NCI-H146 treated with DMSO at 0.1 percent for 48 hours (cell line): Measurements from ENCODE around the gene EPN3.

Source experiments
- DNase-seq: peaks from one replicate; lab custom pipeline; 2025; ENCODE audit not compliant: unreplicated experiment; lab: John Stamatoyannopoulos, UW

The EPN3 gene

GRCh38 chr17:50547736-50548083, 15.2 kb downstream of the EPN3 start:
- no peak for DNase-seq

GRCh38 chr17:50548831-50549230, 16.3 kb downstream of the EPN3 start:
- no peak for DNase-seq

DNA sequence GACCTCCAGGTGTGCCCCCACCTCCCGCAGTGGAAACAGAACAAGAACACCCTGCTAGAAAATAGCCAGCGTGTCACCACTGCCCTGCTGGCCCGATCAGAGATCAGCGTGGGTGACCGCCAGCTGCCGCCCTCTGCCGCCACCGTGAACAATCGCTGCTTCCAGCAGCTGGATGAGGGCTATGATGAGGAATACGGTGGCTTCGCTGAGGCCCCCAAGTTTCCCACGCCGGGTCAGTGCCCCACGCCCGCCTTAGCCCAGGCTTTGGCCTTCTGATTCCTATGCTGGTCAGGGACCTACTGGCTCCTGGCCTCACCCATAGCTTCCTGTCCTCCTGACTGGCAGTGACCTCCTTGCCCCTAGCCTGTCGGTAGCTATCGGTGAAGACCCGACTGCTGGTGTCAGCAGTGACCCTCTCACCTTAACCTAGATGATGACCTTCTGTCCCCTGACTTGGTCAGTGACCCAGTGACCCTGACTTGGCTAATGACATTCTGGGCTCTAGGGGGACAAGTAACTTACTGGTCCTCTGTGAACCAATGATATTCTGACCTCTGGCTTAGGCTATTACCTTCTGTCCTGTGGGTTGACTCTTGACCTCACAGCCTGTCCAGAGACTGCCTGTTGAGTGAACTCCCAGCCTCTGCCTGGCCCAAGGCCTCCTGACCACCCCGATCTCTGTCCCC, 16.9 kb downstream of the EPN3 start:
- DNase-seq = no peak

DNA sequence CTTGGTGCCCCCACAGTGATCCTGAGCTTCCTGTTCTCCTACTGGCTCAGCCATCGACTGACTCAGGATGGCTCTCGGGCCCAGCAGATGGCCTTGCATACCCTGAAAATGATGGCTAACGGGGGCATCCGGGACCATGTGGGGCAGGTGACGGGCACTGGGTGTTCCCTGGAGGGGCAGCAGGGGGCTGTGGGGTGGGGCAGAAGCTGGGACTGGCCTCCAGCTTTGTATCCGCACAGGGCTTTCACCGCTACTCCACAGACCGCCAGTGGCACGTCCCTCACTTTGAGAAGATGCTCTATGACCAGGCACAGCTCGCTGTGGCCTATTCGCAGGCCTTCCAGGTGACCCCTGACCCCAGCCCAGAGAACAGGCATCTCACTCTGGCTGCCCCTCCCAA, 17.4 kb downstream of the EPN3 start:
- no peak for DNase-seq

GRCh38 chr17:50550661-50551432, 18.3 kb downstream of the EPN3 start:
- DNase-seq = peak; percentile 21

DNA sequence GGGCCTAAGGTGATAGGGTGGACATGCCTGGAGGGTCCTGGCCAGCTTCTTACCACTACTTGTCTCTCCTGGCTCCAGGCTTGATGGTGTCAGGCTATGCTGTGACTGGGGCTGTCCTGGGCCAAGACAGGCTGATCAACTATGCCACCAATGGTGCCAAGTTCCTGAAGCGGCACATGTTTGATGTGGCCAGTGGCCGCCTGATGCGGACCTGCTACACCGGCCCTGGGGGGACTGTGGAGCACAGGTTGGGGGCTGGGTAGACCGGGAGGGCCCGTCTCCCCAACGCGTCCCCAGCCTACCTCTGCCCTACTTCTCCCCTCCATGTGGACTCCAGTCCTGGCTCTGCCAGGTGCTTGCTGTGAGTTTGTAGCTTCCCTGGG, 18.9 kb downstream of the EPN3 start:
- DNase-seq = no peak

DNA sequence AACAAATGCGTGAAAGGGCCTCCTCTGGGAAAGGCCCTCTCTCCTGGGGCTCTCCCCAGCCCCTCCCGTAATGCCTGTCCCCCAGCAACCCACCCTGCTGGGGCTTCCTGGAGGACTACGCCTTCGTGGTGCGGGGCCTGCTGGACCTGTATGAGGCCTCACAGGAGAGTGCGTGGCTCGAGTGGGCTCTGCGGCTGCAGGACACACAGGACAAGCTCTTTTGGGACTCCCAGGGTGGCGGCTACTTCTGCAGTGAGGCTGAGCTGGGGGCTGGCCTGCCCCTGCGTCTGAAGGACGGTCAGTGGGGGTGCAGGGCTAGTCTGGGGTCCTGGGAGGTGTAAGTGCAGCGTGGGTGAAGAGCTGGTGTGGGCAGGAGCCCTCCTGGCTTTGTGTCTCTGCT, 19.3 kb downstream of the EPN3 start:
- DNase-seq = no peak

- no peak for DNase-seq
Observed at GRCh38 chr17:50554201-50554600, 21.7 kb downstream of the EPN3 start.

- no peak for DNase-seq
Observed at GRCh38 chr17:50556803-50557202, 24.3 kb downstream of the EPN3 start.

- no peak for DNase-seq
Observed at GRCh38 chr17:50557630-50558029, 25.1 kb downstream of the EPN3 start.

DNA sequence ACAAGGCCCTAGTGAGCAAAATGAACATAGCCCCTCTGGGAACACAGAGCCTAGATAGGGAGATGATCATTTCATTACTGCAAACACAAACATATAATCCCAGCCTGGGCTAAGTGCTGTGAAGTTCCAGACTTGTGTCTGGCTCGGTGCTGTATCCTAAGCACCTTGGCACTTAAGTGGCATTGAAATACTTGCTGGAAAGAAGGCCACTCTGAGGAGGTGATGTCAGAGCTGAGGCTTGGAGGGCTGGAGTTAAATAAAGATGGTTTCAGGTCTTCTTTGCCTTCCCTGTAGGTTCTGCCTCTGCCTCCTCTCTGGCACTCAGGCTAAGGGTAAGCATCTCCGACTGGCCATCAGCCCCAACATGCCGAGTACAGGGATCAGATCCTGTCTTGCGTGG, 25.6 kb downstream of the EPN3 start:
- no peak for DNase-seq

- DNase-seq = no peak
Observed at GRCh38 chr17:50558581-50558940, 26.0 kb downstream of the EPN3 start.

DNA sequence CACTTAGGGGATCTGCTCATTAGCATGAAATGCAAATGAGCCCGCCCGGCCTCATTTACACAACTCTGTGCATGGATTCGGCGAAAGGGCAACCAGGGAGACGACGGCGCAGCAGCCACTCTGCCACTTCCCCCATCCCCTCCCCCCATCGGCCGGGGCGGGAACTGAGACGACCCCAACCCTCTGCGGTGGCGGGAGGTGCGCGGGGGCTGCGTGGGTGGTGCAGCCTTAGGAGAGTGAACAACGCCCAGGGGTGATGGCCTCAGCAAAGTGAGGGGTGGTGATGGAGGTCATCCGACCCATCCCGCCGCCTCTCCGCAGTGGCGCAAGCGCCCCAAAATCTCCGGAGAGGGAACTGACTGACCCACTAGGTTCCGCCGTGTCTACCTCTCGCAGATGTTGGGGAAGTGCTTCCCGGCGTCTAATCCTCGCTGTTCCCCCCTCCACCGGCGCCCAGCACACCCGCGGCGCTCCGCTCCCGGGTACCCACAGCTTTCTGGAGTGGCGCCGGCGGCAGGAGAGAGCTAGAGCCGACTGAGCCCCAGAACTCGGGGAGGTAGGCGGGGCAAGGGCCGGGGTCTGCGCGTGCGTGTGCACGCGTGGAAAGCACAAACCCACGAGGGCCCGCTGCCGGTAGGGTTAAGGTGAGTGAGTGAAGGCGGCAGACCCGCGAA, 26.5 kb downstream of the EPN3 start:
- DNase-seq = no peak

DNA sequence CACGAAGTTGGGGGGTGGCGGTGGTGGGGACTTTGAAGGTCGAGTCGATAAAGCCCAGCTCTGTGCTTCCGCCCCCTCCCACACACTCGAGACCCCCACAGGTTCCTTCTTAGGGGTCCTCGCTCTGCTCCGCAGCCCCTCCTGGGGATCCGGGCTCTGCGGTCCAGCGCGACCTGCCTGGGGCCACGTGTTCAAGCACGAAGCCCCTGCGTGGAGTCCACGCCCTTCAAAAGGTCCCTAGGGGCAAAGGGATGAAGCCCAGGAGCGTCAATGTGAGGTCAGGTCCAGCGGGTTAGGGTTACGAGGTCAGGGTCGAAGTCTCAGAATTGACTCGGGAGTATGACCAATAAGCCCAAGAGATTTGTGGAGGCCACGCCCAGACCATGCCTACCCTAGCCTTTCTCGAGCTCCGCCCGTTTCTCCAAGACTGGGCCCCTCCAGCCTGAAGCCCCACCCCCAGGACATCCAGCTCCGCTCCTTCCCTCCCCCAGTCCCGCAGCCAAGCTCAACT, 27.2 kb downstream of the EPN3 start:
- DNase-seq = no peak

- DNase-seq = peak; percentile 67
Observed at GRCh38 chr17:50560185-50560824, 27.8 kb downstream of the EPN3 start, which contains the start of gene CACNA1G. Gene CACNA1G, plus strand, starts transcription at chr17:50560715. Its CDS starts 745 bp downstream, at chr17:50561460.

DNA sequence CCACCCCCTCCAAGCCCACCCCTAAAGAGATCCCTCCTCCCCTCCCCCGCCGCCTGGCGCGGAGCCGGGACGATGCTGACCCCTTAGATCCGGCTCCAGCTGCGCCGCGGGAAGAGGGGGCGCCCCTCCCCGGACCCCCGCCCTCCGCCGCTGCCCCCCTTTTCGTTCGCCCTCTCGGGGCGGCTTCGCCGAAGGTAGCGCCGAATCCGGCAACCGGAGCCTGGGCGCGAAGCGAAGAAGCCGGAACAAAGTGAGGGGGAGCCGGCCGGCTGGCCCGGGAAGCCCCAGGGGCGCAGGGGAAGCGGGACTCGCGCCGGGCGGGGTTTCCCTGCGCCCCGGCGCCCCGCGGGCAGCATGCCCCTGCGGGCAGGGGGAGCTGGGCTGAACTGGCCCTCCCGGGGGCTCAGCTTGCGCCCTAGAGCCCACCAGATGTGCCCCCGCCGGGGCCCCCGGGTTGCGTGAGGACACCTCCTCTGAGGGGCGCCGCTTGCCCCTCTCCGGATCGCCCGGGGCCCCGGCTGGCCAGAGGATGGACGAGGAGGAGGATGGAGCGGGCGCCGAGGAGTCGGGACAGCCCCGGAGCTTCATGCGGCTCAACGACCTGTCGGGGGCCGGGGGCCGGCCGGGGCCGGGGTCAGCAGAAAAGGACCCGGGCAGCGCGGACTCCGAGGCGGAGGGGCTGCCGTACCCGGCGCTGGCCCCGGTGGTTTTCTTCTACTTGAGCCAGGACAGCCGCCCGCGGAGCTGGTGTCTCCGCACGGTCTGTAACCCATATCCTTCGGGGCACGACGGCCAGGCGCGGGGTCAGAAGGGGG, 28.6 kb downstream of the EPN3 start:
- DNase-seq = no peak

GRCh38 chr17:50561746-50562141, 29.2 kb downstream of the EPN3 start:
- DNase-seq = no peak

DNA sequence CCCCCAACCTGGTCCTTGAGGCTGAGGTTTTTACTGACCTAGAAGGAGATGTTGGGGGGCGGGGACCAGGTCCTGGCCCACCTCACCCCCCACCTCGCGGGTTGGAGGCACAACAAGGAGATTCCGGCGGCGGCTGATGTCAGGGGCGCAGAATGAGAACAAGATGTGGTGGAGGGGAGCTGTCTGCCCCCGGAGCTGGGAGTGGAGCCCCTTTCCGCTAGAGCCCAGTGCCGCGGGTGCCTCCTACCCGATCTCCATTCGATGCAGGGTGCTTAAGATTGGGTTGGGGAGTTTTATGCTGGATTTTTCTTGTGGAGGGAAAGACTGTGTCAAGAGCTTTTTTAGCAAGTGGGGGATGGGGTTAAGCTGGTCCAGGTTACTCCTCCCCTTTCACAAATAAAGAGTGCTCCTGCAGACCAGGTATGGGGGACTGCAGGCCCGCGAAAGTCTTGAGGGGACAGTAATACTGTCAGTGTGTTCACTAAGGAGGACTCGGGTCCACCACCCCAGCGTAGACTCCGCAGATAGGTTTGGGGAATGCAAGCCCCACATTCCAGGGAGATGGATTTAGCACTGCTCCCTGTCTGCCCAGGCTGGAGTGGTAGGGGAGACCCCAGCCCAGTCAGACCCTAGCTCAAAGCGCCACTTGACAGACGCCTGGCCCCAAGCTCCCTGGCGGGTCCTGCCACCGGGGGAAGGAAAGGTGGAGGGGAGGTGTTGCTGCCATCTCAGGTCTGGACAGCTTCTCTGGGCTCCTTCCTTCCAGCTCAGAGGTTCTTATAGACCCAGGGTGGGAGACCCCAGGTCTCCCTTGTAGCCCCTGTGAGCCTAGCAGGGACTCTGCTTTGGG, 29.9 kb downstream of the EPN3 start:
- DNase-seq = no peak

- no peak for DNase-seq
Observed at GRCh38 chr17:50563092-50563511, 30.6 kb downstream of the EPN3 start.

DNA sequence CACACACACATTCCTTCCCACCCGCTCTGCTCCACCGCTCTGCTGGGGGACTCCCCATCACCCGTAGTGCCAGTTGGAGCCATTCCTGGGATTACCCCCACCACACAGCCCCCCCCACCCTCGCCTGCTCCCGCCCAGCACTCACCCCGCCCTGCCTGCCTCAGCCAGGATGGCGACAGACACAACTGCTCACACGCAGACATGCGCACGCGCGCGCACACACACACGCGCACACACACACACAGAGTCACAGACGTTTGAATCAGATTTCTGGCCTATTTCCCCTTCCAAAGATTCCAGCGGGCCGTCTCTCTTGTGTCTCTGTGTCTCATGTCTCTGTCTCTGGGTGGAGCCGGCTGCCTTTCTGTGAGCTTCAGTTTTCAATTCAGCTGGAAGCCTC, 32.4 kb downstream of the EPN3 start:
- no peak for DNase-seq
